ENCODE data around the gene PAX6.

GRCh38 chr11:31800398-31801265 is 10.5 kb downstream of the PAX6 start:
- TF ChIP-seq POLR2AphosphoS5 (IDR thresholded peaks at IDR 0.05) (no peak), POLR2A (IDR thresholded peaks at IDR 0.05) (no peak), EP300 (IDR thresholded peaks at IDR 0.05) (no peak)

All from stomach (tissue), 4 donors.